ENCODE data around the gene L3MBTL3. TPM values are rescaled to one million over a fixed set of nuclear protein-coding genes. Genes with fewer than 3 reads are reported as not detected.
"Not testable (repeated sequence)": the region's sequence is repeated elsewhere in the genome, so short reads cannot be mapped to it uniquely, and the experiment has no call there.

L3MBTL3 gene
- total RNA-seq, 2 experiments from 2014 or later: 35.5 to 39.7 TPM

GRCh38 chr6:130115036-130115435 lies 96.7 kb downstream of the L3MBTL3 start:
- POLR2A ChIA-PET: no interaction called here
- Mint-ChIP-seq H3K4me1 (no peaks in the 10 kb centered on the region), H3K27me3 (no peaks in the 10 kb centered on the region), H3K9me3 (peaks cover 2% of the 10 kb centered on the region), H3K27ac (no peak overlapping the region), H3K4me3 (no peak overlapping the region), H3K36me3 (peaks cover 48% of the 10 kb centered on the region)
- no peak for DNase-seq
- ATAC-seq (ENCODE audit: low read depth): no peak

GRCh38 chr6:130116273-130116672 lies 97.9 kb downstream of the L3MBTL3 start:
- H3K4me1 Mint-ChIP-seq: peaks cover 4% of the 10 kb centered on the region
- peaks cover 46% of the 10 kb centered on the region for H3K36me3 Mint-ChIP-seq
- no peak for DNase-seq
- no peak overlapping the region for H3K4me3 Mint-ChIP-seq
- POLR2A ChIA-PET: interaction anchor here (0.6 kb wide), 1 partner anchor 96 kb away, joined by 3 read pairs; no protein-coding TSS in a partner anchor
- no peak for ATAC-seq (ENCODE audit: low read depth)
- no peaks in the 10 kb centered on the region for H3K27me3 Mint-ChIP-seq
- H3K9me3 Mint-ChIP-seq: peaks cover 2% of the 10 kb centered on the region
- H3K27ac Mint-ChIP-seq: no peak overlapping the region

- ATAC-seq (ENCODE audit: low read depth); DNase-seq; H3K27me3 Mint-ChIP-seq; H3K27ac Mint-ChIP-seq; H3K4me1 Mint-ChIP-seq; H3K9me3 Mint-ChIP-seq; H3K4me3 Mint-ChIP-seq: not testable (repeated sequence)
- peaks cover 44% of the 10 kb centered on the region for H3K36me3 Mint-ChIP-seq
- POLR2A ChIA-PET: interaction anchor here (0.7 kb wide), 1 partner anchor 1474 kb away, joined by 9 read pairs; no protein-coding TSS in a partner anchor
These were observed 98.9 kb downstream of the L3MBTL3 start for GRCh38 chr6:130117187-130117701.

- POLR2A ChIA-PET: no interaction called here
- H3K27me3 Mint-ChIP-seq: no peaks in the 10 kb centered on the region
- no peak for DNase-seq
- H3K9me3 Mint-ChIP-seq: peaks cover 2% of the 10 kb centered on the region
- ATAC-seq (ENCODE audit: low read depth): no peak
- H3K27ac Mint-ChIP-seq: no peak overlapping the region
- peaks cover 4% of the 10 kb centered on the region for H3K4me1 Mint-ChIP-seq
- no peak overlapping the region for H3K4me3 Mint-ChIP-seq
- peaks cover 49% of the 10 kb centered on the region for H3K36me3 Mint-ChIP-seq
These were observed 99.9 kb downstream of the L3MBTL3 start for GRCh38 chr6:130118236-130118635.

- Mint-ChIP-seq H3K27me3 (no peaks in the 10 kb centered on the region), H3K4me1 (peaks cover 4% of the 10 kb centered on the region), H3K9me3 (peaks cover 2% of the 10 kb centered on the region), H3K4me3 (no peak overlapping the region), H3K27ac (no peak overlapping the region), H3K36me3 (peaks cover 52% of the 10 kb centered on the region)
- ATAC-seq (ENCODE audit: low read depth) (no peak), DNase-seq (no peak)
- POLR2A ChIA-PET: no interaction called here
These were observed 100.8 kb downstream of the L3MBTL3 start for GRCh38 chr6:130119211-130119610.

- Mint-ChIP-seq H3K9me3 (peaks cover 2% of the 10 kb centered on the region), H3K27me3 (no peaks in the 10 kb centered on the region), H3K27ac (no peak overlapping the region), H3K4me1 (peaks cover 4% of the 10 kb centered on the region), H3K4me3 (no peak overlapping the region), H3K36me3 (peaks cover 57% of the 10 kb centered on the region)
- no peak for ATAC-seq (ENCODE audit: low read depth)
- no peak for DNase-seq
- POLR2A ChIA-PET: no interaction called here
These were observed 102.3 kb downstream of the L3MBTL3 start for GRCh38 chr6:130120731-130121130.

- DNase-seq: no peak
- no peak for ATAC-seq (ENCODE audit: low read depth)
- Mint-ChIP-seq H3K4me1 (peaks cover 11% of the 10 kb centered on the region), H3K27ac (no peak overlapping the region), H3K27me3 (no peaks in the 10 kb centered on the region), H3K9me3 (peaks cover 3% of the 10 kb centered on the region), H3K36me3 (peaks cover 58% of the 10 kb centered on the region), H3K4me3 (no peak overlapping the region)
- POLR2A ChIA-PET: no interaction called here
These were observed 103.9 kb downstream of the L3MBTL3 start for GRCh38 chr6:130122243-130122642.

- Mint-ChIP-seq H3K4me3 (no peak overlapping the region), H3K9me3 (peaks cover 2% of the 10 kb centered on the region), H3K36me3 (peaks cover 52% of the 10 kb centered on the region), H3K4me1 (peaks cover 29% of the 10 kb centered on the region), H3K27ac (no peak overlapping the region), H3K27me3 (no peaks in the 10 kb centered on the region)
- POLR2A ChIA-PET: no interaction called here
- ATAC-seq (ENCODE audit: low read depth) (no peak), DNase-seq (no peak)
These were observed 108.8 kb downstream of the L3MBTL3 start for GRCh38 chr6:130127195-130127594.

GRCh38 chr6:130128326-130128725 lies 109.9 kb downstream of the L3MBTL3 start:
- Mint-ChIP-seq H3K4me3 (no peak overlapping the region), H3K9me3 (peaks cover 2% of the 10 kb centered on the region), H3K4me1 (peaks cover 40% of the 10 kb centered on the region), H3K36me3 (peaks cover 51% of the 10 kb centered on the region), H3K27me3 (no peaks in the 10 kb centered on the region), H3K27ac (no peak overlapping the region)
- no peak for DNase-seq
- POLR2A ChIA-PET: no interaction called here
- no peak for ATAC-seq (ENCODE audit: low read depth)

GRCh38 chr6:130129762-130130246 lies 111.4 kb downstream of the L3MBTL3 start:
- no peak overlapping the region for H3K27ac Mint-ChIP-seq
- POLR2A ChIA-PET: no interaction called here

GRCh38 chr6:130132286-130132701 lies 113.9 kb downstream of the L3MBTL3 start:
- Mint-ChIP-seq H3K36me3 (peaks cover 52% of the 10 kb centered on the region), H3K4me3 (peak overlapping the region; percentile 74), H3K27me3 (no peaks in the 10 kb centered on the region), H3K27ac (peak overlapping the region; percentile 94), H3K9me3 (no peaks in the 10 kb centered on the region), H3K4me1 (peaks cover 51% of the 10 kb centered on the region)
- POLR2A ChIA-PET: interaction anchor here (1.0 to 1.5 kb wide), 5 partner anchors 8 to 91 kb away, joined by 3 to 10 read pairs (median 6); partner anchors contain the start of gene SAMD3
- DNase-seq (peak; percentile 41), ATAC-seq (ENCODE audit: low read depth) (peak; percentile 92)

More at GRCh38 chr6:130129762-130130246, 111.4 kb downstream of the L3MBTL3 start:
- Mint-ChIP-seq H3K9me3 (peaks cover 2% of the 10 kb centered on the region), H3K27me3 (no peaks in the 10 kb centered on the region), H3K4me3 (no peak overlapping the region), H3K4me1 (peaks cover 52% of the 10 kb centered on the region), H3K36me3 (peaks cover 52% of the 10 kb centered on the region)
- no peak for DNase-seq
- ATAC-seq (ENCODE audit: low read depth): no peak

- ATAC-seq (ENCODE audit: low read depth): no peak
- no peak for DNase-seq
- peak overlapping the region; percentile 62 for H3K27ac Mint-ChIP-seq
- no peaks in the 10 kb centered on the region for H3K27me3 Mint-ChIP-seq
- H3K9me3 Mint-ChIP-seq: no peaks in the 10 kb centered on the region
- POLR2A ChIA-PET: no interaction called here
- H3K4me1 Mint-ChIP-seq: peaks cover 66% of the 10 kb centered on the region
- H3K36me3 Mint-ChIP-seq: peaks cover 64% of the 10 kb centered on the region
- H3K4me3 Mint-ChIP-seq: peak overlapping the region; percentile 7
These were observed 116.2 kb downstream of the L3MBTL3 start for GRCh38 chr6:130134582-130134981.

- ATAC-seq (ENCODE audit: low read depth): no peak
- Mint-ChIP-seq H3K4me3 (no peak overlapping the region), H3K27ac (no peak overlapping the region), H3K27me3 (no peaks in the 10 kb centered on the region), H3K9me3 (no peaks in the 10 kb centered on the region), H3K4me1 (peaks cover 58% of the 10 kb centered on the region), H3K36me3 (peaks cover 71% of the 10 kb centered on the region)
- POLR2A ChIA-PET: no interaction called here
- DNase-seq: no peak
These were observed 118.4 kb downstream of the L3MBTL3 start for GRCh38 chr6:130136798-130137197.

- POLR2A ChIA-PET: no interaction called here
- Mint-ChIP-seq H3K27ac (peak overlapping the region; percentile 68), H3K4me3 (peak overlapping the region; percentile 52), H3K4me1 (peaks cover 45% of the 10 kb centered on the region), H3K27me3 (no peaks in the 10 kb centered on the region), H3K36me3 (peaks cover 76% of the 10 kb centered on the region), H3K9me3 (peaks cover 2% of the 10 kb centered on the region)
- ATAC-seq (ENCODE audit: low read depth) (peak; percentile 62), DNase-seq (no peak)
These were observed 119.9 kb downstream of the L3MBTL3 start for GRCh38 chr6:130138116-130138908.

All from activated naive CD8-positive, alpha-beta T cell treated with anti-CD3 and anti-CD28 coated beads, Interleukin-2, amount 10 ng/mL, durations not matched to agents 7 days and 5 days (primary cell).